ENCODE results near the gene SHD. TPM values are rescaled to one million over a fixed set of nuclear protein-coding genes. Genes with fewer than 3 reads are reported as not detected.

Gene SHD
- total and polyA plus RNA-seq, 2 of the 13 experiments (the other 11 are each of a cell fraction or from before 2014, with no cell fraction given), result 0.11 to 0.20 TPM

DNA sequence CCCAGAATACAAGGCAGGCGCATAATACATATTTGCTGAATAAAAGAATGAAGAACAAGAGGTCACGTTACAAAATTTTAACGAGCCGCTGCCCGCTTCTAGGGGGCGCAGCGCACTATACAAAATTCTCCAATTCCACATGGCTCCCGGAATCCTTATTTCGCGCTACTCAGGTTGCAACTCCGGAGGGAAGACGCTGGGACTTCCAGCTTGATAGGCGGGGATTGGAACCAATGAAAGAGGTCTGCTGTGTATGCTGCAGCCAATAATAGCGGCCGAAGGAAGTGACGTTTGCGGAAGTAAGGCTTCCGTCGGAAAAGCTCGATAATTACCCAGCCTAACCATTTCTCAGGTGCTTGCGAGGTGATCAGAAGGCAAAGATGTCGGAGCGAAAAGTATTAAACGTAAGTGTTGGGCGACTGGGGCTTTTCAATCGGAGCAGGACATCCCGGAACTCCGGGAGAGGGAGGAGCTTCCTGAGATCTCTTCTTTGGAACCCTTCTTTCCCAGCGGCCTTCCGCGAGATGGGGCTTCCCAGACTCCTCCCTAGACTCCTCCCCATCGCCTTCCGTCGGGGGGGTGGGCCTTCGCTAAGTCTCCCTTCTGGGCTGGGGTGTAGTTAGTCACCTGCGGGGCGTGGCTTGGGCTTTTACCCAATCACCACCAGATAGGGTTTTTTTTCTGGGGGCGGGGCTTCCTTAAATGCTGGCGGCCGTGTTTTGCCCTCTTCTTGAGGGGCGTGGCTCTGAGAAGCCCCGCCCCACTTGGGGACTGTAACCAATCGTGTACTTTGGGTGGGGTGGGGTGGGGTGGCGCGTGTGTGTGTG is 32.1 kb upstream of the SHD start, which contains the start of gene YJU2 (continued):
- TF ChIP-seq ZNF335 (CRISPR knock-in tag; IDR thresholded peaks at IDR 0.05), result peak; percentile 81; the same call in 1 of the 2 replicates
- TF ChIP-seq, protein P1, sequence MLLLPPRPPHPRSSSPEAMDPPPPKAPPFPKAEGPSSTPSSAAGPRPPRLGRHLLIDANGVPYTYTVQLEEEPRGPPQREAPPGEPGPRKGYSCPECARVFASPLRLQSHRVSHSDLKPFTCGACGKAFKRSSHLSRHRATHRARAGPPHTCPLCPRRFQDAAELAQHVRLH (CRISPR knock-in tag; IDR thresholded peaks at IDR 0.05; ENCODE audit: borderline replicate concordance, low read depth), result peak; percentile 81; the same call in 1 of the 2 replicates
- TF ChIP-seq ZFP1 (CRISPR knock-in tag; IDR thresholded peaks at IDR 0.05), result peak; percentile 79; the same call in 1 of the 2 replicates
- no peak for TF ChIP-seq ZNF737 (CRISPR knock-in tag; IDR thresholded peaks at IDR 0.05; ENCODE audit: borderline replicate concordance)
- TF ChIP-seq ZNF883 (CRISPR knock-in tag; IDR thresholded peaks at IDR 0.05; ENCODE audit: not compliant biosample characterization), result no peak
- TF ChIP-seq, protein P2, sequence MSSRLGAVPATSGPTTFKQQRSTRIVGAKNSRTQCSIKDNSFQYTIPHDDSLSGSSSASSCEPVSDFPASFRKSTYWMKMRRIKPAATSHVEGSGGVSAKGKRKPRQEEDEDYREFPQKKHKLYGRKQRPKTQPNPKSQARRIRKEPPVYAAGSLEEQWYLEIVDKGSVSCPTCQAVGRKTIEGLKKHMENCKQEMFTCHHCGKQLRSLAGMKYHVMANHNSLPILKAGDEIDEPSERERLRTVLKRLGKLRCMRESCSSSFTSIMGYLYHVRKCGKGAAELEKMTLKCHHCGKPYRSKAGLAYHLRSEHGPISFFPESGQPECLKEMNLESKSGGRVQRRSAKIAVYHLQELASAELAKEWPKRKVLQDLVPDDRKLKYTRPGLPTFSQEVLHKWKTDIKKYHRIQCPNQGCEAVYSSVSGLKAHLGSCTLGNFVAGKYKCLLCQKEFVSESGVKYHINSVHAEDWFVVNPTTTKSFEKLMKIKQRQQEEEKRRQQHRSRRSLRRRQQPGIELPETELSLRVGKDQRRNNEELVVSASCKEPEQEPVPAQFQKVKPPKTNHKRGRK (CRISPR knock-in tag; IDR thresholded peaks at IDR 0.05), result no peak
- TF ChIP-seq NR2F1 (CRISPR knock-in tag; IDR thresholded peaks at IDR 0.05), result no peak
- TF ChIP-seq, protein P3, sequence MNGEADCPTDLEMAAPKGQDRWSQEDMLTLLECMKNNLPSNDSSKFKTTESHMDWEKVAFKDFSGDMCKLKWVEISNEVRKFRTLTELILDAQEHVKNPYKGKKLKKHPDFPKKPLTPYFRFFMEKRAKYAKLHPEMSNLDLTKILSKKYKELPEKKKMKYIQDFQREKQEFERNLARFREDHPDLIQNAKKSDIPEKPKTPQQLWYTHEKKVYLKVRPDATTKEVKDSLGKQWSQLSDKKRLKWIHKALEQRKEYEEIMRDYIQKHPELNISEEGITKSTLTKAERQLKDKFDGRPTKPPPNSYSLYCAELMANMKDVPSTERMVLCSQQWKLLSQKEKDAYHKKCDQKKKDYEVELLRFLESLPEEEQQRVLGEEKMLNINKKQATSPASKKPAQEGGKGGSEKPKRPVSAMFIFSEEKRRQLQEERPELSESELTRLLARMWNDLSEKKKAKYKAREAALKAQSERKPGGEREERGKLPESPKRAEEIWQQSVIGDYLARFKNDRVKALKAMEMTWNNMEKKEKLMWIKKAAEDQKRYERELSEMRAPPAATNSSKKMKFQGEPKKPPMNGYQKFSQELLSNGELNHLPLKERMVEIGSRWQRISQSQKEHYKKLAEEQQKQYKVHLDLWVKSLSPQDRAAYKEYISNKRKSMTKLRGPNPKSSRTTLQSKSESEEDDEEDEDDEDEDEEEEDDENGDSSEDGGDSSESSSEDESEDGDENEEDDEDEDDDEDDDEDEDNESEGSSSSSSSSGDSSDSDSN (CRISPR knock-in tag; IDR thresholded peaks at IDR 0.05), result no peak
- TF ChIP-seq PHB2 (IDR thresholded peaks at IDR 0.05; ENCODE audit: partially characterized antibody), result no peak
- no peak for TF ChIP-seq MBD4 (IDR thresholded peaks at IDR 0.05; ENCODE audit: borderline replicate concordance, low read length)
- TF ChIP-seq SNAI1 (CRISPR knock-in tag; IDR thresholded peaks at IDR 0.05; ENCODE audit: borderline replicate concordance), result no peak
- TF ChIP-seq, protein P4, sequence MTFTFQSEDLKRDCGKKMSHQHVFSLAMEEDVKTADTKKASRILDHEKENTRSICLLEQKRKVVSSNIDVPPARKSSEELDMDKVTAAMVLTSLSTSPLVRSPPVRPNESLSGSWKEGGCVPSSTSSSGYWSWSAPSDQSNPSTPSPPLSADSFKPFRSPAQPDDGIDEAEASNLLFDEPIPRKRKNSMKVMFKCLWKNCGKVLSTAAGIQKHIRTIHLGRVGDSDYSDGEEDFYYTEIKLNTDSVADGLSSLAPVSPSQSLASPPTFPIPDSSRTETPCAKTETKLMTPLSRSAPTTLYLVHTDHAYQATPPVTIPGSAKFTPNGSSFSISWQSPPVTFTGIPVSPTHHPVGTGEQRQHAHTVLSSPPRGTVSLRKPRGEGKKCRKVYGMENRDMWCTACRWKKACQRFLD (CRISPR knock-in tag; IDR thresholded peaks at IDR 0.05; ENCODE audit: borderline replicate concordance), result no peak
- TF ChIP-seq CAMTA2 (CRISPR knock-in tag; IDR thresholded peaks at IDR 0.05; ENCODE audit: borderline replicate concordance), result peak; percentile 90; the same call in 1 of the 2 replicates
- 0 out of 2 replicates have a peak, but pooled peaks have one; percentile 14 for TF ChIP-seq RARA (CRISPR knock-in tag; IDR thresholded peaks at IDR 0.05)
- TF ChIP-seq ELF3 (CRISPR knock-in tag; IDR thresholded peaks at IDR 0.05), result peak; percentile 71; the same call in 1 of the 2 replicates
- TF ChIP-seq XRCC5 (optimal IDR thresholded peaks at IDR 0.05; ENCODE audit: low read length), result peak; percentile 90
- TF ChIP-seq RBM22 (optimal IDR thresholded peaks at IDR 0.05; ENCODE audit: low read length), result no peak
